Neural crest cell (in vitro differentiated cells): ENCODE results near the gene PAK1. TPM values are rescaled to one million over a fixed set of nuclear protein-coding genes. Genes with fewer than 3 reads are reported as not detected.
"Not testable (repeated sequence)": the region's sequence is repeated elsewhere in the genome, so short reads cannot be mapped to it uniquely, and the experiment has no call there.

Source experiments
- DNase-seq: peaks from one replicate; pipeline ENCODE4 v3.0.0; 2021; ENCODE audit warnings: low read depth, mixed read lengths, low spot score
- H3K27ac Mint-ChIP-seq: one replicate; pipeline ENCODE4 v1.8.0; 2021; ENCODE audit warnings: mild to moderate bottlenecking, mixed read lengths; ENCODE audit not compliant: unreplicated experiment
- H3K27me3 Mint-ChIP-seq: 2 replicates; pipeline ENCODE4 v1.8.0; 2021; ENCODE audit warnings: low read depth, mild to moderate bottlenecking, mixed read lengths
- H3K36me3 Mint-ChIP-seq: 2 replicates; pipeline ENCODE4 v1.8.0; 2021; ENCODE audit warnings: low read depth, mild to moderate bottlenecking, mixed read lengths
- H3K4me1 Mint-ChIP-seq: 2 replicates; pipeline ENCODE4 v1.8.0; 2021; ENCODE audit warnings: mixed read lengths
- H3K4me3 Mint-ChIP-seq: one replicate; pipeline ENCODE4 v1.8.0; 2021; ENCODE audit warnings: mild to moderate bottlenecking, mixed read lengths
- H3K9me3 Mint-ChIP-seq: 2 replicates; pipeline ENCODE4 v1.8.0; 2021; ENCODE audit warnings: mixed read lengths
- CTCF ChIP-seq: fragments of 200-600 bp; sonication (generic); conservative IDR thresholded peaks from 2 replicates; pipeline ENCODE4 v1.5.0; 2021; ENCODE audit warnings: antibody characterized with exemption, mild to moderate bottlenecking
- total RNA-seq: library from RNA; stranded (reverse); gene quantifications from 2 replicates; pipeline ENCODE4 v1.2.1, GENCODE V29; 2021

PAK1 gene
- total RNA-seq, 1 donor from 2014 or later = 60.5 TPM

- Mint-ChIP-seq H3K36me3 (peaks cover 9% of the 10 kb centered on the region), H3K4me3 (no peak overlapping the region)
These were observed 81.1 kb downstream of the PAK1 start for GRCh38 chr11:77392842-77393241.

GRCh38 chr11:77387701-77388100, 86.2 kb downstream of the PAK1 start:
- Mint-ChIP-seq H3K4me3 (no peak overlapping the region), H3K27ac (no peak overlapping the region), H3K9me3 (no peaks in the 10 kb centered on the region), H3K27me3 (no peaks in the 10 kb centered on the region), H3K4me1 (no peaks in the 10 kb centered on the region), H3K36me3 (peaks cover 16% of the 10 kb centered on the region)
- DNase-seq = no peak
- no peak for TF ChIP-seq CTCF

More at GRCh38 chr11:77392842-77393241, 81.1 kb downstream of the PAK1 start:
- no peak for DNase-seq
- H3K4me1 Mint-ChIP-seq = no peaks in the 10 kb centered on the region
- no peaks in the 10 kb centered on the region for H3K27me3 Mint-ChIP-seq
- no peaks in the 10 kb centered on the region for H3K9me3 Mint-ChIP-seq
- H3K27ac Mint-ChIP-seq = no peak overlapping the region
- TF ChIP-seq CTCF = no peak

- TF ChIP-seq CTCF = no peak
- H3K4me1 Mint-ChIP-seq = no peaks in the 10 kb centered on the region
These were observed 87.7 kb downstream of the PAK1 start for GRCh38 chr11:77386178-77386577.

DNA sequence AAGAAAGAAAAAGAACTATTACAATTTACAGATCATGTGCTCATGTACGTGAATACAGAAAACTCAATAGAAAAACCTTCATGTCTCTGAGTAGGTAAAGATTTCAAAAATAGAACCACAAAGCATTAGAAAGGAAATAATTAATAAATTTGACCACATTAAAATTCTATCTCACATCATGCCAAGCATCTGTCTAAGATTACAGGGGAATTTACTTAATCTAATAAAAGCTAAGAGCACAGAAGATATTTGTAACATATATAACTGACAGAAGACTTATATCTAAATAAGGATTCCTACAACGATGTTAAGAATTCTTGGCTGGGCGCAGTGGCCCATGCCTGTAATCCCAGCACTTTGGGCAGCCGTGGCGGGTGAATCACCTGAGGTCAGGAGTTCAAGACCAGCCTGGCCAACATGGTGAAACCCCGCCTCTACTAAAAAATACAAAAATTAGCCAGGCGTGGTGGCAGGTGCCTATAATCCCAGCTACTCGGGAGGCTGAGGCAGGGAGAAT, 88.6 kb downstream of the PAK1 start:
- H3K27me3 Mint-ChIP-seq, H3K27ac Mint-ChIP-seq, H3K4me3 Mint-ChIP-seq, H3K4me1 Mint-ChIP-seq, H3K9me3 Mint-ChIP-seq, DNase-seq: not testable (repeated sequence)
- peaks cover 14% of the 10 kb centered on the region for H3K36me3 Mint-ChIP-seq

More at GRCh38 chr11:77386178-77386577, 87.7 kb downstream of the PAK1 start:
- Mint-ChIP-seq H3K9me3 (no peaks in the 10 kb centered on the region), H3K36me3 (peaks cover 16% of the 10 kb centered on the region), H3K4me3 (no peak overlapping the region), H3K27ac (no peak overlapping the region), H3K27me3 (no peaks in the 10 kb centered on the region)
- DNase-seq = no peak

- no peak overlapping the region for H3K27ac Mint-ChIP-seq
- no peak overlapping the region for H3K4me3 Mint-ChIP-seq
- peaks cover 14% of the 10 kb centered on the region for H3K36me3 Mint-ChIP-seq
- TF ChIP-seq CTCF = no peak
- no peaks in the 10 kb centered on the region for H3K9me3 Mint-ChIP-seq
- no peaks in the 10 kb centered on the region for H3K4me1 Mint-ChIP-seq
- no peaks in the 10 kb centered on the region for H3K27me3 Mint-ChIP-seq
- DNase-seq = no peak
These were observed 89.3 kb downstream of the PAK1 start for GRCh38 chr11:77384571-77384970.

DNA sequence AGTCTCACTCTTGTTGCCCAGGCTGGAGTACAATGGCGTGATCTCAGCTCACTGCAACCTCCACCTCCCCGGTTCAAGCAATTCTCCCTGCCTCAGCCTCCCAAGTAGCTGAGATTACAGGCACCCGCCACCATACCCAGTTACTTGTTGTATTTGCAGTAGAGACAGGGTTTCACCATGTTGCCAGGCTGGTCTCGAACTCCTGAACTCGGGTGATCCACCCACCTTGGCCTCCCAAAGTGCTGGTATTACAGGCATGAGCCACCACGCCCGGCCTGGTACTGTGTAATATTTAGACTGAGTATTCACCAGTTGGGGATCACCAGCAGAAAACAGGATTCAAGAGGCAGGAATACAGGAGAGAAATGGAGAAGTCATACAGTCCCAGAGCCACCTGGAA, 90.5 kb downstream of the PAK1 start:
- not testable (repeated sequence) for H3K4me1 Mint-ChIP-seq, H3K27ac Mint-ChIP-seq, H3K36me3 Mint-ChIP-seq, H3K4me3 Mint-ChIP-seq, DNase-seq, H3K9me3 Mint-ChIP-seq, H3K27me3 Mint-ChIP-seq
